ENCODE measurements around the gene CDCA3. TPM values are rescaled to one million over a fixed set of nuclear protein-coding genes. Genes with fewer than 3 reads are reported as not detected.

The CDCA3 gene
- total and polyA plus RNA-seq, 2 donors: 1.0 to 12.3 TPM

Other genes with a start within 250 kb of the CDCA3 start
- 142 TPM for gene CHD4, start 243.9 kb downstream of the CDCA3 start, total RNA-seq
- 135 TPM for gene CHD4, start 243.9 kb downstream of the CDCA3 start, polyA plus RNA-seq
- 1.7 TPM for gene LPAR5, start 215.3 kb downstream of the CDCA3 start, total RNA-seq
- 2.2 TPM for gene LPAR5, start 215.3 kb downstream of the CDCA3 start, polyA plus RNA-seq
- gene ACRBP, start 203.9 kb downstream of the CDCA3 start, total RNA-seq: 1.1 TPM
- gene ACRBP, start 203.9 kb downstream of the CDCA3 start, polyA plus RNA-seq: 1.0 TPM
- gene ING4, start 188.2 kb downstream of the CDCA3 start, total RNA-seq: 66.2 TPM
- 66.4 TPM for gene ING4, start 188.2 kb downstream of the CDCA3 start, polyA plus RNA-seq
- gene ZNF384, start 161.9 kb downstream of the CDCA3 start, total RNA-seq: 19.9 TPM
- 49.0 TPM for gene ZNF384, start 161.9 kb downstream of the CDCA3 start, polyA plus RNA-seq
- 1.1 TPM for gene PIANP, start 150.5 kb downstream of the CDCA3 start, total RNA-seq
- gene PIANP, start 150.5 kb downstream of the CDCA3 start, polyA plus RNA-seq: 11.4 TPM
- 35.6 TPM for gene COPS7A, start 127.2 kb downstream of the CDCA3 start, total RNA-seq
- gene COPS7A, start 127.2 kb downstream of the CDCA3 start, polyA plus RNA-seq: 88.2 TPM
- 51.0 TPM for gene MLF2, start 98.1 kb downstream of the CDCA3 start, total RNA-seq
- gene MLF2, start 98.1 kb downstream of the CDCA3 start, polyA plus RNA-seq: 240 TPM
- 62.4 TPM for gene PTMS, start 84.9 kb downstream of the CDCA3 start, total RNA-seq
- 619 TPM for gene PTMS, start 84.9 kb downstream of the CDCA3 start, polyA plus RNA-seq
- 0.21 TPM for gene LAG3, start 78.8 kb downstream of the CDCA3 start, total RNA-seq
- 1.6 TPM for gene LAG3, start 78.8 kb downstream of the CDCA3 start, polyA plus RNA-seq
- 11.5 TPM for gene CD4, start 61.8 kb downstream of the CDCA3 start, total RNA-seq
- 21.5 TPM for gene CD4, start 61.8 kb downstream of the CDCA3 start, polyA plus RNA-seq
- gene GPR162, start 29.5 kb downstream of the CDCA3 start, total RNA-seq: 6.4 TPM
- 18.4 TPM for gene GPR162, start 29.5 kb downstream of the CDCA3 start, polyA plus RNA-seq
- gene P3H3, start 22.9 kb downstream of the CDCA3 start, total RNA-seq: 40.1 TPM
- gene P3H3, start 22.9 kb downstream of the CDCA3 start, polyA plus RNA-seq: 46.3 TPM
- gene GNB3, start 10.4 kb downstream of the CDCA3 start, total RNA-seq: 2.5 TPM
- gene GNB3, start 10.4 kb downstream of the CDCA3 start, polyA plus RNA-seq: 4.6 TPM
- 29.0 TPM for gene USP5, start 864 bp upstream of the CDCA3 start, total RNA-seq
- gene USP5, start 864 bp upstream of the CDCA3 start, polyA plus RNA-seq: 60.1 TPM
- gene TPI1, start 16.2 kb upstream of the CDCA3 start, total RNA-seq: 331 TPM
- 708 TPM for gene TPI1, start 16.2 kb upstream of the CDCA3 start, polyA plus RNA-seq
- gene SPSB2, start 22.0 kb upstream of the CDCA3 start, total RNA-seq: 3.2 TPM
- 12.3 TPM for gene SPSB2, start 22.0 kb upstream of the CDCA3 start, polyA plus RNA-seq
- 9.2 TPM for gene LRRC23, start 53.5 kb upstream of the CDCA3 start, total RNA-seq
- gene LRRC23, start 53.5 kb upstream of the CDCA3 start, polyA plus RNA-seq: 9.4 TPM
- gene ENO2, start 63.3 kb upstream of the CDCA3 start, total RNA-seq: 9.7 TPM
- gene ENO2, start 63.3 kb upstream of the CDCA3 start, polyA plus RNA-seq: 68.4 TPM
- gene ATN1, start 76.7 kb upstream of the CDCA3 start, total RNA-seq: 18.2 TPM
- 151 TPM for gene ATN1, start 76.7 kb upstream of the CDCA3 start, polyA plus RNA-seq
- not detected for gene RNU7-1, start 92.5 kb upstream of the CDCA3 start, total RNA-seq
- not detected for gene RNU7-1, start 92.5 kb upstream of the CDCA3 start, polyA plus RNA-seq
- gene C12orf57, start 92.7 kb upstream of the CDCA3 start, total RNA-seq: 182 TPM
- gene C12orf57, start 92.7 kb upstream of the CDCA3 start, polyA plus RNA-seq: 566 TPM
- 6.1 TPM for gene PTPN6, start 100.1 kb upstream of the CDCA3 start, total RNA-seq
- 17.2 TPM for gene PTPN6, start 100.1 kb upstream of the CDCA3 start, polyA plus RNA-seq
- gene PHB2, start 119.4 kb upstream of the CDCA3 start, total RNA-seq: 94.9 TPM
- gene PHB2, start 119.4 kb upstream of the CDCA3 start, polyA plus RNA-seq: 192 TPM
- 25.4 TPM for gene EMG1, start 119.6 kb upstream of the CDCA3 start, total RNA-seq
- gene EMG1, start 119.6 kb upstream of the CDCA3 start, polyA plus RNA-seq: 25.9 TPM
- gene LPCAT3, start 167.2 kb upstream of the CDCA3 start, total RNA-seq: 20.7 TPM
- 48.1 TPM for gene LPCAT3, start 167.2 kb upstream of the CDCA3 start, polyA plus RNA-seq
- 196 TPM for gene C1S, start 209.4 kb upstream of the CDCA3 start, total RNA-seq
- gene C1S, start 209.4 kb upstream of the CDCA3 start, polyA plus RNA-seq: 918 TPM
- gene C1R, start 241.2 kb upstream of the CDCA3 start, total RNA-seq: 174 TPM
- 1,192 TPM for gene C1R, start 241.2 kb upstream of the CDCA3 start, polyA plus RNA-seq

All from urinary bladder (tissue), 2 donors.